Activated naive CD8-positive, alpha-beta T cell treated with anti-CD3 and anti-CD28 coated beads, Interleukin-2, amount 50 U/mL, for 24 hours (primary cell): ENCODE data around the gene PEX7.
"Not testable (repeated sequence)": the region's sequence is repeated elsewhere in the genome, so short reads cannot be mapped to it uniquely, and the experiment has no call there.

Source experiments
- ATAC-seq: fragments of 150-1000 bp; cut with Tn5 transposase; one replicate; pipeline ENCODE4 v1.10.0; 2021
- DNase-seq: peaks from one replicate; pipeline ENCODE4 v3.0.0; 2021
- H3K27ac Mint-ChIP-seq: one replicate; pipeline ENCODE4 v1.8.0; 2021; ENCODE audit warnings: mild to moderate bottlenecking, mixed read lengths
- H3K27me3 Mint-ChIP-seq: one replicate; pipeline ENCODE4 v1.8.0; 2021; ENCODE audit warnings: mixed read lengths
- H3K36me3 Mint-ChIP-seq: one replicate; pipeline ENCODE4 v1.8.0; 2021; ENCODE audit warnings: low read depth, mixed read lengths
- H3K4me1 Mint-ChIP-seq: one replicate; pipeline ENCODE4 v1.8.0; 2021; ENCODE audit warnings: mixed read lengths
- H3K4me3 Mint-ChIP-seq: one replicate; pipeline ENCODE4 v1.8.0; 2021; ENCODE audit warnings: mild to moderate bottlenecking, moderate library complexity, mixed read lengths
- H3K9me3 Mint-ChIP-seq: one replicate; pipeline ENCODE4 v1.8.0; 2021; ENCODE audit warnings: mixed read lengths

The PEX7 gene

GRCh38 chr6:136956590-136957544 lies 134.5 kb downstream of the PEX7 start:
- Mint-ChIP-seq H3K4me3 (no peak overlapping the region), H3K36me3 (no peaks in the 10 kb centered on the region), H3K9me3 (no peaks in the 10 kb centered on the region), H3K27me3 (peaks cover 14% of the 10 kb centered on the region), H3K4me1 (peaks cover 6% of the 10 kb centered on the region), H3K27ac (no peak overlapping the region)
- ATAC-seq = no peak
- no peak for DNase-seq

- H3K4me3 Mint-ChIP-seq = no peak overlapping the region
- ATAC-seq (no peak), DNase-seq (no peak)
- H3K4me1 Mint-ChIP-seq = peaks cover 6% of the 10 kb centered on the region
- H3K9me3 Mint-ChIP-seq = no peaks in the 10 kb centered on the region
- H3K27me3 Mint-ChIP-seq = peaks cover 14% of the 10 kb centered on the region
- no peak overlapping the region for H3K27ac Mint-ChIP-seq
- no peaks in the 10 kb centered on the region for H3K36me3 Mint-ChIP-seq
Measured at GRCh38 chr6:136958168-136958567, 135.8 kb downstream of the PEX7 start.

- Mint-ChIP-seq H3K4me3 (no peak overlapping the region), H3K27ac (no peak overlapping the region), H3K36me3 (no peaks in the 10 kb centered on the region), H3K27me3 (peaks cover 19% of the 10 kb centered on the region), H3K9me3 (no peaks in the 10 kb centered on the region), H3K4me1 (peaks cover 6% of the 10 kb centered on the region)
- no peak for ATAC-seq
- no peak for DNase-seq
Measured at GRCh38 chr6:136959471-136959891, 137.1 kb downstream of the PEX7 start.

GRCh38 chr6:136959935-136960334 lies 137.5 kb downstream of the PEX7 start:
- DNase-seq, H3K27ac Mint-ChIP-seq, H3K4me1 Mint-ChIP-seq, ATAC-seq, H3K4me3 Mint-ChIP-seq, H3K36me3 Mint-ChIP-seq, H3K9me3 Mint-ChIP-seq: not testable (repeated sequence)
- H3K27me3 Mint-ChIP-seq = peaks cover 19% of the 10 kb centered on the region

GRCh38 chr6:136960781-136961180 lies 138.4 kb downstream of the PEX7 start:
- ATAC-seq = no peak
- Mint-ChIP-seq H3K4me1 (peaks cover 6% of the 10 kb centered on the region), H3K27me3 (peaks cover 17% of the 10 kb centered on the region), H3K4me3 (no peak overlapping the region), H3K36me3 (no peaks in the 10 kb centered on the region), H3K27ac (no peak overlapping the region), H3K9me3 (no peaks in the 10 kb centered on the region)
- no peak for DNase-seq

GRCh38 chr6:136961848-136962247 lies 139.5 kb downstream of the PEX7 start:
- Mint-ChIP-seq H3K4me1 (peaks cover 4% of the 10 kb centered on the region), H3K9me3 (no peaks in the 10 kb centered on the region), H3K27ac (no peak overlapping the region), H3K4me3 (no peak overlapping the region), H3K27me3 (peaks cover 16% of the 10 kb centered on the region), H3K36me3 (no peaks in the 10 kb centered on the region)
- DNase-seq (no peak), ATAC-seq (no peak)

- H3K4me1 Mint-ChIP-seq = no peaks in the 10 kb centered on the region
- DNase-seq (no peak), ATAC-seq (no peak)
- H3K4me3 Mint-ChIP-seq = no peak overlapping the region
- H3K27me3 Mint-ChIP-seq = peaks cover 14% of the 10 kb centered on the region
- H3K9me3 Mint-ChIP-seq = no peaks in the 10 kb centered on the region
- H3K36me3 Mint-ChIP-seq = no peaks in the 10 kb centered on the region
- no peak overlapping the region for H3K27ac Mint-ChIP-seq
Measured at GRCh38 chr6:136962661-136963060, 140.3 kb downstream of the PEX7 start.

- Mint-ChIP-seq H3K4me1 (no peaks in the 10 kb centered on the region), H3K9me3 (no peaks in the 10 kb centered on the region), H3K36me3 (no peaks in the 10 kb centered on the region), H3K27ac (no peak overlapping the region), H3K4me3 (no peak overlapping the region), H3K27me3 (peaks cover 17% of the 10 kb centered on the region)
- no peak for DNase-seq
- ATAC-seq = no peak
Measured at GRCh38 chr6:136963259-136963658, 140.9 kb downstream of the PEX7 start.
